ENCODE measurements around the gene SCYL2. TPM values are rescaled to one million over a fixed set of nuclear protein-coding genes. Genes with fewer than 3 reads are reported as not detected.

The SCYL2 gene
- total and polyA plus RNA-seq, 10 of the 15 experiments (the other 5 are each of a cell fraction or from before 2014, with no cell fraction given) = 5.4 to 34.3 (median 26.9) TPM

DNA sequence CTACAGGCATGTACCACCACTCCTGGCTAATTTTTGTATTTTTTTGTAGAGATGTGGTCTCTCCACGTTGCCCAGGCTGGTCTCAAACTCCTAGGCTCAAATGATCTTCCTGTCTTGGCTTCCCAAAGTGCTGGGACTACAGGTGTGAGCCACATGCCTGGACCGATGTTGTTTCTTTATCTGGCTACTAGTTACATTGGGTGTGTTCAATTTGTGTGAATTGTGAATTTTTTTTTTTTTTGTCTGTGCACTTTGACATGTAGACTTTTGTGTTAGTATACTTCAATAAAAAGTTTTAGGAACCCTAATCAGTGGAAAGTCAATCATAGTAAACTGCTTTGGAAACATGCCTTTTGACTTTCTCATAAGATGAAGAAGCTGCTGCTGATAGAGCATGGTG lies 65.9 kb downstream of the SCYL2 start:
- ChIA-PET POLR2A (interaction anchor here (0.7 kb wide), 1 partner anchor 241 kb away, joined by 4 read pairs; no protein-coding TSS in a partner anchor), CTCF (no interaction called here), SMC1A (ENCODE audit: uncharacterized antibody, unreplicated experiment) (interaction anchor here (0.7 to 2.7 kb wide), 2 partner anchors 7 to 10 kb away, joined by 3 to 9 read pairs; no protein-coding TSS in a partner anchor), RAD21 (ENCODE audit: unreplicated experiment) (no interaction called here)
- no peaks in the 10 kb centered on the region for H4K20me1 ChIP-seq (ENCODE audit: control insufficient read depth, insufficient read depth)
- in situ Hi-C loops (cut with MboI) = no loop called here
- H3K9me3 ChIP-seq (replicated peaks; ENCODE audit: control insufficient read depth, insufficient read depth, low read length) = no peaks in the 10 kb centered on the region
- peaks cover 1 to 6% of the 10 kb centered on the region in 2 experiments; a peak in 3 of 4 replicates for H3K36me3 ChIP-seq (ENCODE audit: control insufficient read depth in 2 of 2, insufficient read depth in 2 of 2, low read length in 1 of 2)
- H3K79me2 ChIP-seq (ENCODE audit: control insufficient read depth, insufficient read depth, low read length) = no peaks in the 10 kb centered on the region
- intact Hi-C loops (cut with micrococcal nuclease; ENCODE audit: unreplicated experiment) = no loop called here
- no peak overlapping the region for H2AFZ ChIP-seq (ENCODE audit: control insufficient read depth, low read depth, low read length)
- H3K27me3 ChIP-seq (replicated peaks in 1 of 2; ENCODE audit: control insufficient read depth in 2 of 2, insufficient read depth in 2 of 2, low read length in 1 of 2) = no peaks in the 10 kb centered on the region
- ATAC-seq (no peak), DNase-seq (ENCODE audit: low read depth, low spot score) (no peak), FAIRE-seq (no peak)
- H3K4me2 ChIP-seq (ENCODE audit: control insufficient read depth, insufficient read depth) = no peak overlapping the region
- no TSS peak for BruUV-seq (replicated peaks)
- H3K9ac ChIP-seq (ENCODE audit: control insufficient read depth, insufficient read depth, low read length) = no peak overlapping the region
- H3K4me3 ChIP-seq = no peak overlapping the region
- WGBS (ENCODE audit: insufficient coverage, insufficient replicate concordance, low lambda C conversion rate, missing lambda C conversion rate) = 97% methylated on average over 2 of the region's 2 CpGs
- H3K4me1 ChIP-seq (ENCODE audit: control insufficient read depth, insufficient read depth, low read length) = peaks cover 9% of the 10 kb centered on the region
- H3K27ac ChIP-seq (ENCODE audit: control insufficient read depth, insufficient read depth) = no peak overlapping the region
- no peak for TF ChIP-seq SMAD5 (IDR thresholded peaks at IDR 0.05; ENCODE audit: low read depth)
- no peak for TF ChIP-seq NR2F1 (conservative IDR thresholded peaks at IDR 0.05)
- TF ChIP-seq, protein P1, sequence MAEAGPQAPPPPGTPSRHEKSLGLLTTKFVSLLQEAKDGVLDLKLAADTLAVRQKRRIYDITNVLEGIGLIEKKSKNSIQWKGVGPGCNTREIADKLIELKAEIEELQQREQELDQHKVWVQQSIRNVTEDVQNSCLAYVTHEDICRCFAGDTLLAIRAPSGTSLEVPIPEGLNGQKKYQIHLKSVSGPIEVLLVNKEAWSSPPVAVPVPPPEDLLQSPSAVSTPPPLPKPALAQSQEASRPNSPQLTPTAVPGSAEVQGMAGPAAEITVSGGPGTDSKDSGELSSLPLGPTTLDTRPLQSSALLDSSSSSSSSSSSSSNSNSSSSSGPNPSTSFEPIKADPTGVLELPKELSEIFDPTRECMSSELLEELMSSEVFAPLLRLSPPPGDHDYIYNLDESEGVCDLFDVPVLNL (IDR thresholded peaks at IDR 0.05; ENCODE audit: low read depth, low read length) = no peak
- TF ChIP-seq, protein P2, sequence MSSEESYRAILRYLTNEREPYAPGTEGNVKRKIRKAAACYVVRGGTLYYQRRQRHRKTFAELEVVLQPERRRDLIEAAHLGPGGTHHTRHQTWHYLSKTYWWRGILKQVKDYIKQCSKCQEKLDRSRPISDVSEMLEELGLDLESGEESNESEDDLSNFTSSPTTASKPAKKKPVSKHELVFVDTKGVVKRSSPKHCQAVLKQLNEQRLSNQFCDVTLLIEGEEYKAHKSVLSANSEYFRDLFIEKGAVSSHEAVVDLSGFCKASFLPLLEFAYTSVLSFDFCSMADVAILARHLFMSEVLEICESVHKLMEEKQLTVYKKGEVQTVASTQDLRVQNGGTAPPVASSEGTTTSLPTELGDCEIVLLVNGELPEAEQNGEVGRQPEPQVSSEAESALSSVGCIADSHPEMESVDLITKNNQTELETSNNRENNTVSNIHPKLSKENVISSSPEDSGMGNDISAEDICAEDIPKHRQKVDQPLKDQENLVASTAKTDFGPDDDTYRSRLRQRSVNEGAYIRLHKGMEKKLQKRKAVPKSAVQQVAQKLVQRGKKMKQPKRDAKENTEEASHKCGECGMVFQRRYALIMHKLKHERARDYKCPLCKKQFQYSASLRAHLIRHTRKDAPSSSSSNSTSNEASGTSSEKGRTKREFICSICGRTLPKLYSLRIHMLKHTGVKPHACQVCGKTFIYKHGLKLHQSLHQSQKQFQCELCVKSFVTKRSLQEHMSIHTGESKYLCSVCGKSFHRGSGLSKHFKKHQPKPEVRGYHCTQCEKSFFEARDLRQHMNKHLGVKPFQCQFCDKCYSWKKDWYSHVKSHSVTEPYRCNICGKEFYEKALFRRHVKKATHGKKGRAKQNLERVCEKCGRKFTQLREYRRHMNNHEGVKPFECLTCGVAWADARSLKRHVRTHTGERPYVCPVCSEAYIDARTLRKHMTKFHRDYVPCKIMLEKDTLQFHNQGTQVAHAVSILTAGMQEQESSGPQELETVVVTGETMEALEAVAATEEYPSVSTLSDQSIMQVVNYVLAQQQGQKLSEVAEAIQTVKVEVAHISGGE (CRISPR knock-in tag; IDR thresholded peaks at IDR 0.05) = no peak
- TF ChIP-seq ZNF24 (IDR thresholded peaks at IDR 0.05) = no peak
- TF ChIP-seq, protein P3, sequence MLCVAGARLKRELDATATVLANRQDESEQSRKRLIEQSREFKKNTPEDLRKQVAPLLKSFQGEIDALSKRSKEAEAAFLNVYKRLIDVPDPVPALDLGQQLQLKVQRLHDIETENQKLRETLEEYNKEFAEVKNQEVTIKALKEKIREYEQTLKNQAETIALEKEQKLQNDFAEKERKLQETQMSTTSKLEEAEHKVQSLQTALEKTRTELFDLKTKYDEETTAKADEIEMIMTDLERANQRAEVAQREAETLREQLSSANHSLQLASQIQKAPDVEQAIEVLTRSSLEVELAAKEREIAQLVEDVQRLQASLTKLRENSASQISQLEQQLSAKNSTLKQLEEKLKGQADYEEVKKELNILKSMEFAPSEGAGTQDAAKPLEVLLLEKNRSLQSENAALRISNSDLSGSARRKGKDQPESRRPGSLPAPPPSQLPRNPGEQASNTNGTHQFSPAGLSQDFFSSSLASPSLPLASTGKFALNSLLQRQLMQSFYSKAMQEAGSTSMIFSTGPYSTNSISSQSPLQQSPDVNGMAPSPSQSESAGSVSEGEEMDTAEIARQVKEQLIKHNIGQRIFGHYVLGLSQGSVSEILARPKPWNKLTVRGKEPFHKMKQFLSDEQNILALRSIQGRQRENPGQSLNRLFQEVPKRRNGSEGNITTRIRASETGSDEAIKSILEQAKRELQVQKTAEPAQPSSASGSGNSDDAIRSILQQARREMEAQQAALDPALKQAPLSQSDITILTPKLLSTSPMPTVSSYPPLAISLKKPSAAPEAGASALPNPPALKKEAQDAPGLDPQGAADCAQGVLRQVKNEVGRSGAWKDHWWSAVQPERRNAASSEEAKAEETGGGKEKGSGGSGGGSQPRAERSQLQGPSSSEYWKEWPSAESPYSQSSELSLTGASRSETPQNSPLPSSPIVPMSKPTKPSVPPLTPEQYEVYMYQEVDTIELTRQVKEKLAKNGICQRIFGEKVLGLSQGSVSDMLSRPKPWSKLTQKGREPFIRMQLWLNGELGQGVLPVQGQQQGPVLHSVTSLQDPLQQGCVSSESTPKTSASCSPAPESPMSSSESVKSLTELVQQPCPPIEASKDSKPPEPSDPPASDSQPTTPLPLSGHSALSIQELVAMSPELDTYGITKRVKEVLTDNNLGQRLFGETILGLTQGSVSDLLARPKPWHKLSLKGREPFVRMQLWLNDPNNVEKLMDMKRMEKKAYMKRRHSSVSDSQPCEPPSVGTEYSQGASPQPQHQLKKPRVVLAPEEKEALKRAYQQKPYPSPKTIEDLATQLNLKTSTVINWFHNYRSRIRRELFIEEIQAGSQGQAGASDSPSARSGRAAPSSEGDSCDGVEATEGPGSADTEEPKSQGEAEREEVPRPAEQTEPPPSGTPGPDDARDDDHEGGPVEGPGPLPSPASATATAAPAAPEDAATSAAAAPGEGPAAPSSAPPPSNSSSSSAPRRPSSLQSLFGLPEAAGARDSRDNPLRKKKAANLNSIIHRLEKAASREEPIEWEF (IDR thresholded peaks at IDR 0.05; ENCODE audit: insufficient replicate concordance, low read depth, low read length) = no peak
- no peak for TF ChIP-seq MYB (IDR thresholded peaks at IDR 0.05; ENCODE audit: borderline replicate concordance, low read depth, low read length)
- no peak for TF ChIP-seq ZNF622 (IDR thresholded peaks at IDR 0.05)
- no peak for TF ChIP-seq RAD21 (IDR thresholded peaks at IDR 0.05; ENCODE audit: insufficient read depth, low read depth, low read length)
- TF ChIP-seq ESRRA (IDR thresholded peaks at IDR 0.05; ENCODE audit: low read length) = no peak

All from GM12878 (cell line).